GM21717 (cell line): ENCODE data around the gene SMAD3.
A peak's percentile ranks its signal among the peaks of the same experiment; 100 is the strongest.

Source experiments
- ATAC-seq: cut with Tn5 transposase; IDR thresholded peaks from one replicate; pipeline ENCODE4 v1.9.1; 2021; ENCODE audit warnings: mild to moderate bottlenecking, moderate library complexity; ENCODE audit not compliant: unreplicated experiment

SMAD3 gene

GRCh38 chr15:67224889-67225288 lies 159.5 kb downstream of the SMAD3 start:
- no peak for ATAC-seq

- ATAC-seq: no peak
Measured at GRCh38 chr15:67225336-67225735, 159.9 kb downstream of the SMAD3 start.

- ATAC-seq: no peak
Measured at GRCh38 chr15:67227431-67227830, 162.0 kb downstream of the SMAD3 start.

GRCh38 chr15:67227846-67228245 lies 162.4 kb downstream of the SMAD3 start:
- no peak for ATAC-seq

GRCh38 chr15:67228286-67228685 lies 162.9 kb downstream of the SMAD3 start:
- no peak for ATAC-seq

- no peak for ATAC-seq
Measured at GRCh38 chr15:67230504-67230903, 165.1 kb downstream of the SMAD3 start.

- no peak for ATAC-seq
Measured at GRCh38 chr15:67232591-67232990, 167.2 kb downstream of the SMAD3 start.

GRCh38 chr15:67240235-67241131 lies 175.1 kb downstream of the SMAD3 start:
- peak; percentile 26 for ATAC-seq

GRCh38 chr15:67241132-67241855 lies 175.9 kb downstream of the SMAD3 start:
- ATAC-seq: peak; percentile 80

GRCh38 chr15:67242708-67243111 lies 177.3 kb downstream of the SMAD3 start:
- ATAC-seq: no peak
